Right forelimb (tissue), 1 donor: ENCODE results near the gene ATF7IP.
"Not testable (repeated sequence)": the region's sequence is repeated elsewhere in the genome, so short reads cannot be mapped to it uniquely, and the experiment has no call there.

Experiments used
- DNase-seq: peaks from one replicate; pipeline ENCODE4 v3.0.0-alpha.2; 2018

The ATF7IP gene

GRCh38 chr12:14384783-14385638, 19.5 kb downstream of the ATF7IP start:
- DNase-seq = peak; percentile 66

GRCh38 chr12:14387219-14387871, 21.9 kb downstream of the ATF7IP start:
- no peak for DNase-seq

- DNase-seq = no peak
Observed at GRCh38 chr12:14390449-14390848, 25.0 kb downstream of the ATF7IP start.

DNA sequence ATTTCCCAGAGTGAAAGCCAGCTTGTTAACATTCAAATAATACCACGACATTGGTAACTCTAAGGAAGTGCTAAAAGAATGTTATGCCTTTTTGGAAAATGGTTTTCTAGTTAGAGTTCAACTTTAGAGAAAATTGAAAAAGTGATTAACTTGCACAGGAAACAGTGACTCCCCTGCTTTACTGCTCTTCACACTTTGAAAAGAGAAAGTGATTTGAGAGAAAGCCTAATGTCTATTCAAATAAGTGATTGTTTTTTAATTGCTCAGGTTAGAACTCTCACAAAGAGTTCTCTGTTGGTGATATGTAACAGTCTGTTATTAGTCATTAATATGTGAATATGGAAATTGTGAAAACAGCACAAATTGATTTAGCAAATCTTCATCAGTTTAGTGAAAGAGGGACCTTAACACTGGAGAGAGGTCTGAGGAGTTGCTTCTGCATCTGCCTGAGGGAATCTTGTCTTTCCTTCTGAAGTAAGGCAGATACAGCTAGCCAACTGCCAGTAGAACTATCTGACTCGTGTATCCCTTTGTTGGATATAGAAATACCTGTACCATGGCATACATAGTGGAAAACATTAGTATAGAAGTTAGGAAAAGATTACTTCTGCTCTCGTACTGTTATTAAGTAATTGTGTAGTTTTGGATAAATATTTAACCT, 25.5 kb downstream of the ATF7IP start:
- no peak for DNase-seq

DNA sequence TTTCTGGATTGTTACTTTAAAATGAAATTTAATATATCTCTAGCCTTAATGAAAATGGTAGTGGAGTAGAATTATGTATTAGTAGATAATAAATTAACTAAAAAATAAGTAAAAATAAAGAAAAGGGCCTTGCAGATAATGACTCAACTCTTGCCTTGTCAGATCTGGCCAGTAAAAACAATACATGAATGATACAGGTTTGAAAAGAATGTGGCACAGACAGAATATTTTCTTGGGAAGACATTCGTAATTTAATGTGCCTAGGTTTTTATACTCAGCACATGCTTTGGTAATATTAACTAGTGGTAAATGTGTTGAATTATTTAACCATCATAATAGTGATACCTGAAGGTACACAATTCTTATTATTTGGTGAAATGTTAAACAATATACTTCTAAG, 28.3 kb downstream of the ATF7IP start:
- DNase-seq = no peak

GRCh38 chr12:14394317-14395073, 29.0 kb downstream of the ATF7IP start:
- DNase-seq = no peak

DNA sequence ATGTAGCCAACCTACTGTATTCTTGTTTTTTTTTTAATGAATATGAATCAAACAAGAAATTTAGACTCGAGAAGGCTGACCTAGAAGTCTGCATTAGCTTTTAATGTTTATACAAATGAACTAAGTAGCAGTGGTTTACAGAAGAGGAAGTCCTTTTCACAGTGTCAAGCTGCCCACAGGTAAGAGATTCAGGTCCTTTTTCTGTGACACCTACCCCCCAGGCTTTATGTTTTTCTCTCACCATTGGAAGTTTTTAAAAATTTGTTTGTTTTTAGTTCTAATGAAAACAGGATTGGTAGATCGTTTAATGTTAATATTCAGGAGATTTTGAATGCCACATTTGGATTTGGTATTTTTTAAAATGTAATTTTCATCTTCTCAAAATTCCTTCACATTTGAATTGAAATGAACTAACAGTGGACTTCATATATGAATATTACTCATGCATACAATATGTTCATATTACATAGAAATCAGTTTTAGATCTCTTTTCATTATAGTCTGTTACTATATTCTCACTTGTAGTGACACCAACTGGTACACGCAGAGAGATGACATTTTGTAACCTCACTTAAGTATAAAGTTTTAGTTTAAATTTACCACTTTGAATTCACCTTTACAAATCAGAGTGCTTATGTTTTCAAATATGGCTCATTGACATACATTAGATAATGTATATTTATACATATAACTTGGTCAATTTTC, 29.7 kb downstream of the ATF7IP start:
- no peak for DNase-seq

DNA sequence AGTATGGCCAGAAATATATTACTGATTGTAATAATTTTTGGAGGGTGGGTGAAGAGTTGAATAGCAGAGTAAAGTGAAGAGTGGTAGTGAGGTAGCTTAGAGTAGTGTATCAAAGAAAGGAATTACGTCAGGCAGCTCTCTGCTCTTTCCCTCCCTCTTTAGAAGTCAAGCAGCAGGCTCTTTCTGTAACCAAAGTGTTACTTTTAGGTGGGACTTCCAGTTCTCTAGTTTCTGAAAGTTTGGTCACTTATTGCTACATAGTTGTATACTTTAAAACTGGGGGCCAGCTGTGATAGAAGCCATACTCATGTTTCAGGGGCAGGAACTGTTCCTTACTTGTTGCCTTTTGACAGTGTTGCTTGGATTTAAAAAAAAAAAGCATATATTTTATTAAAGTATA, 30.6 kb downstream of the ATF7IP start:
- no peak for DNase-seq

- no peak for DNase-seq
Observed at GRCh38 chr12:14399871-14400270, 34.4 kb downstream of the ATF7IP start.

GRCh38 chr12:14400599-14400998, 35.1 kb downstream of the ATF7IP start:
- no peak for DNase-seq

DNA sequence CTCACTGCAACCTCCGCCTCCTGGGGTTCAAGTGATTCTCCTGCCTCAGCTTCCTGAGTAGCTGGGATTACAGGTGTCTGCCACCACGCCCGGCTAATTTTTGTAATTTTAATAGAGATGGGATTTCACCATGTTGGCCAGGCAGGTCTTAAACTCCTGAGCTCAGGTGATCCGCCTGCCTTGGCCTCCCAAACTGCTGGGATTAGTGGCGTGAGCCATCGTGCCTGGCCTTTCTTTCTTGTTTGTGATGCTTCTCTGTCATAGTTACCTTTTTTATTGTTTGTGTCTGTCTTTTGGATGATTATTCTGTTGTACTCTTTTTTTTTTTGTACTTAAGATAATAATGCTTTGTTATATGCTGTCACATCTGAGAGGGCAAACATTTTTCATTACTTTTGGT, 35.8 kb downstream of the ATF7IP start:
- not testable (repeated sequence) for DNase-seq

- DNase-seq = no peak
Observed at GRCh38 chr12:14402697-14403096, 37.2 kb downstream of the ATF7IP start.

- no peak for DNase-seq
Observed at GRCh38 chr12:14403293-14403692, 37.8 kb downstream of the ATF7IP start.

DNA sequence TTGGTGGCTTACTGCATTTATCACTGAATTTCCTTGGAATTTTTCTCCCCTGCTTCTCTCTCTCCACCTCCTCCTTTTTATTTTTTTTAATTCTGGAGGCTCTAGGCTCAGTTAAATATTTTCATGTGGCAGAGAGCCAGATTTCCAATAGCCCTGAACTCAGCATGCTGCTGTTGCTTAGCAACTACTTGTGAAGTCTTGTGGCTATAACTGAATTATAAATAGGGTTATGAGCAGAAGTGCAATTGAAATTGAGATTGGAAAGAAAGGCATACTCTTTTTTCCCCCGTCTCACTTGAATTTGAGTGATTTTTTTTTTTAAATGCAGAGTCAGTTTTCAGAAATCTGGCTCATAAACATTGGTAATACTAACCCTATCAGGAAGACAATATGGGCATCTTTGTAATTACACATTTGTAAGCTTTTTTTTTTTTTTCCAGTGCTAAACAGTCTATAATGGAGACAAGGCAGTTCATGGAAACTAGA, 38.3 kb downstream of the ATF7IP start:
- no peak for DNase-seq

DNA sequence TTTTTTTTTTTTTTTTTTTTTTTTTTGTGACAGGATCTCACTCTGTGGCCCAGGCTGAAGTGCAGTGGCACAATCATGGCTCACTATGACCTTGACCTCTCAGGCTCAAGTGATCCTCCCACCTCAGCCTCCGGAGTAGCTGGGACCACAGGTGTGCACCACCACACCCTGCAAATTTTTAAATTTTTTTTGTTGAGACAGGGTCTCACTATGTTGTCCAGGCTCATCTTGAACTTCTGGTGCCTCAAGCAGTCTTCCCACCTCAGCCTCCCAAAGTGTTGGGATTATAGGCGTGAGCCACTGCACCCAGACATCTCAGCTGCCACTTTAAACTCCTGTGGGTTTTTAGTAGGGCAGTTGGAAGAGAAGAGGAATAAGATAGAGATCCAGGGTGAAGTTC, 39.9 kb downstream of the ATF7IP start:
- not testable (repeated sequence) for DNase-seq

GRCh38 chr12:14408208-14408607, 42.7 kb downstream of the ATF7IP start:
- no peak for DNase-seq

GRCh38 chr12:14410177-14410576, 44.7 kb downstream of the ATF7IP start:
- DNase-seq = no peak

DNA sequence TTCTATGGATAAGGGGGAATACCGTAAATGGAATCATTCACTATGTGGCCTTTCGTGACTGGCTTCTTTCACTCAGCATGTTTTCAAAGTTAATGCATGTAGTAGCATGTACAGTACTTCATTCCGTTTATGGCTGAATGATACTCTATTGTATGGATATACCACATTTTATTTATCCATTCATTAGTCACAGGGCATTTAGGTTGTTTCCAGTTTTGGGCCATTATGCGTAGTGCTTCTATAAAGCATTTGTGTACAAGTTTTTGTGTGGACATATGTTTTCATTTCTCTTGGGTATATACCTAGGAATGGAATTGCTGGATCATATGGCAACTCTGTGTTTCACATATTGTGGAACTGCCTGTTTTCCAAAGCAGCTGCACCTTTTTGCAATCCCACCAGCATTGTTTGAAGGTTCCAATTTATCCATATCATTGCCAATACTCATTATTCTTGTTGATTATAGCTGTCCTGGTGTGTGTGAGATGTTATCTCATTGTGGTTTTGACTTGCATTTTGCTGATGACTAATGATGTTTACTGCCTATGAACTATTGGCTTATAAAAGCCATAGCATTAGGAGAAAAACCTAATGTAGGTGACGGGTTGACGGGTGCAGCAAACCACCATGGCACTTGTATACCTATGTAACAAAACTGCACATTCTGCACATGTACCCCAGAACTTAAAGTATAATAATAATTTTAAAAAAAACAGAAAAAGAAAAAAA, 45.5 kb downstream of the ATF7IP start:
- DNase-seq = no peak

DNA sequence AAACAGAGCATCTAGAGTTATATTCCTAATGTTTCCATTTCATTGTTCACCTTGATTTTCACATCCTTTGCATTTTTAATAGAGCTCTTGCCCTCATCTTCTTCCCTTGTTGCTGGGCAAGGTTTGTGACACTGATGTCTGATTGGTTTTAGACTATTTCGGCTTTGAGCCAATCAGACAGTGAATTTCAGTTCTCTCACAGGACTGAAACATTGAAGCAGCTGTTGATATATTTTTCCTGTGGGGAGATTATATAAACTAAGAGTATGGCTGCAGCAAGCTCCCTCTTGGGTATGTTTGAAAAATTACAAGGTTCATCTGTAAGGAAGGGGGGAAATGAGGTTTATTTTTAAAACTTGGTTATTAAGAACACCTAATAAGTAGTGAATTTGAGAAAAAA, 51.2 kb downstream of the ATF7IP start:
- DNase-seq = no peak

- DNase-seq = no peak
Observed at GRCh38 chr12:14417715-14418114, 52.2 kb downstream of the ATF7IP start.

DNA sequence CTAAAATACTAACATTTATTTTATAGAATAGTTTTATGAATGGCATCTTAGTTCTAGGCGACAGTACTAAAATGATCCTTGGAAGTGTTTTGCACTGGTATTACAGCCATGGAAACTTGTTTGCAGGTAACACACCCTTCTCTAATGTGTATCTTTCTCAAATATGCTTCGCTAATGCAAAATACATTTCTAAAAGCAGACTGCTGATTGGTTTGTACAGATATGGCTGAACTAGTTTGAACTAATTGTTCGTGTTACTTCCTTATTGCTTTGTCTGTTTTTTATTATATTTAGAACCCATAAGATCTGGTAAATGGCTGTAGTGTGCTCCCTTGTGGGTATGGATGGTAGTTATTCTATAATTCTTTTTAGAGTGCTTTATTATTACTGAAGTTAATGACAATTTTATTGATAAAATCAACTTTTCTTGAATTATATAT, 53.0 kb downstream of the ATF7IP start:
- DNase-seq = no peak
